ENCODE measurements around the gene BRI3BP. TPM values are rescaled to one million over a fixed set of nuclear protein-coding genes. Genes with fewer than 3 reads are reported as not detected.
"Not testable (repeated sequence)": the region's sequence is repeated elsewhere in the genome, so short reads cannot be mapped to it uniquely, and the experiment has no call there.

Gene BRI3BP
- polyA plus RNA-seq, 4 donors, result 10.0 to 11.5 (median 11.3) TPM

DNA sequence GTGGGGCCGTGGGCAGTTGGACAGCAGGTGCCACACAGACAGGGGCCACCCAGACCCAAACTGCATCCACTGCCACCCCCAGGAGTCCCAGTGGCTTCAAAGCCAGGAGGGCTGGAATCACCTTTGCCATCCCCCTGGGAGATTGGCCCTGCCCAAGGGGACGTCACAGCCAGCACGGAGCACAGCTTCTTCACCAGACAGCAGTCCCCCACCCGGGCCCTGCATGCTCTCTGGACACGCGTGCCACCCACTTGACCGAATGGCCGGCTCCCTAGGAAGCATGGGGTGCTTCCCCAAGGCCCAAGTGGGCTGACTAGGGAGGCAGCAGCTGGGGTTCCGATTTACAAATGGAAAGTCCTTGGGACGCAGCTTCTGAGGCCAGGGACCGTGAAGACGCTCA lies 21.8 kb upstream of the BRI3BP start:
- DNase-seq (ENCODE audit: low read depth in 4 of 4, low spot score in 3 of 4), result no peak

DNA sequence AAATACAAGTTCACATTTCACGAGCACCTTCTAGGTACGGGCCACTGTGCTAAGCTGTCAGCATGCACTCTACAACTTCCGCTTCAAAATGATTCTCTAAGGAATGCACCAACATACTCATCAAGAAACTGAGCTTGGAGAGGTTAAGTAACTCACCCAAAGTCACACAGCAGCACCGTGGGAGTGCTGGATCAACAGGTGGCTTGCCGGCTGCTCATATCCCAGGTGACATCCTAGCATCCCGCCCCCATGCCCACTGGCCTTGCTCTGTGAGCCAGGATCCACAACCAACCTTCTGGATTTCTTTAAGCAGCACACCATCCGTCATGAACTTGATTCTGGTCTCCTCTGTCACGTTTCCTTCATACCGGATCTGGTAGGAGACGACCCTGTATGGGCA lies 21.2 kb upstream of the BRI3BP start:
- DNase-seq (ENCODE audit: low read depth in 4 of 4, low spot score in 3 of 4), result no peak

- no peak for DNase-seq (ENCODE audit: low read depth in 4 of 4, low spot score in 3 of 4)
Observed at GRCh38 chr12:124975276-124975675, 18.2 kb upstream of the BRI3BP start.

- no peak for DNase-seq (ENCODE audit: low read depth in 4 of 4, low spot score in 3 of 4)
Observed at GRCh38 chr12:124976999-124977398, 16.4 kb upstream of the BRI3BP start.

DNA sequence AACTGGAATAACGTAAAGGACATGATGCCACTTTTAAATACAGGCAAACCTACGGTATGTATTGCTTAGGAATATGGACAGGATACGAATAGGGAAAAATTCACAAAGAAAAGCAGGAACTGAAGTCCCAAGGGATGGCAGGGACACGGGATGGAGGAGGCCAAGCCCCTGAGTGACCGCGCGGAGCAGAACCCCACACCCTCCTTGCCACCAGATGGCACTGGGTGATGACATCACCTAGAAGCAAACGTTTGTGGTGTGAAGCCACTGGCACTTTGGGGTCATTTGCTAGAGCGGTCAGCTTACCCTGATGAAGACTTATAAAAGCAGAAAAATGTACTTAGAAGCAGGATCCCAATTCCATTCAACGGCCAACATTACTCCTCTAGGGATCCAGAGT lies 13.9 kb upstream of the BRI3BP start:
- no peak for DNase-seq (ENCODE audit: low read depth in 4 of 4, low spot score in 3 of 4)

GRCh38 chr12:124980098-124980892 lies 13.2 kb upstream of the BRI3BP start:
- DNase-seq (ENCODE audit: low read depth in 4 of 4, low spot score in 3 of 4), result no peak

DNA sequence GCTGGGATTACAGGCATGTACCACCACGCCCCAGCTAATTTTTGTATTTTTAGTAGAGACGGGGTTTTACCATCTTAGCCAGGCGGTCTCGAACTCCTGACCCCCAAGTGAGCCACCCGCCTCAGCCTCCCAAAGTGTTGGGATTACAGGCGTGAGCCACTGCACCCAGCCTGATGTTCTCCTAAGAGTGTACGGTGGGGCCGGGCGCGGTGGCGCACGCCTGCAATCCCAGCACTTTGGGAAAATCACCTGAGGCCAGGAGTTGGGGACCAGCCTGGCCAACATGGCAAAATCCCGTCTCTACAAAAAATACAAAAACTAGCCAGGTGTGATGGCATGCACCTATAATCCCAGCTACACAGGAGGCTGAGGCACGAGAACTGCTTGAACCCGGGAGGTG lies 6.6 kb upstream of the BRI3BP start:
- DNase-seq (ENCODE audit: low read depth in 4 of 4, low spot score in 3 of 4), result not testable (repeated sequence)

DNA sequence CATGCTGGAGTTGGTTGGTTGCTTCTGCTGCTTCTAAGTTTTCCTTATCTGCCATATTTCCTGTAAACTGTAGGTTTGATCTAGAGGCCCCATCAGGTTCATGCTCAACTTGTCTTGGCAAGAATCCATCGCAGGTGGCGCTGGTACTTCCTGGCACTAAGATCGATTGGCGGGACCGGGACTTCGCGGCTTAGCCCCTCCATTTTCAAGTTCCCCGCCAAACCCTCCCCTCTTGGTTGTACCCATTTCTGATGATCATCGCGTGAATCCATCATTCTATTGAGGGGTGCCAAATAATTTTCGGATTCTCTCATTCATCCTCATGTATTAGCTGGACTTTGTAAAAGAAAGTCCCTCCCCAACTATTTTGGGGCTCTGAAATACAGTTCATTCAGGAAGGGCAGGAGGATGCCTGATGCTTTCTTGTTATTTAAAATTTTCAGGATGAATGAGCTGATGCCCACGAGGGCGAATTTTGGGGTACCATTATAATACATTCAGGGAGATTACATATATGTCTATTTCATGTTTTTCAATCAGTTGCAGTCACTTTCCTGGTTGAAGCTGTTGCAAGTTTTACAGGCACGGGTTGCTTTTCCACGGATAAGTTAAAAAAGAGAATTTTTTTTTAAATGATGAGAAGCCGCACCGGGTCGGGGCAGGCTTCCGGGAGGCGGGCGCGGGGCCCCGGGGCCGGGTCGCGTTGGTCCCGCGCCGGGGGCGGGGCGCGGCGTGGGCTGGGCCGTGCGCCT lies 395 bp upstream of the BRI3BP start:
- DNase-seq (ENCODE audit: low read depth in 4 of 4, low spot score in 3 of 4), result no peak

GRCh38 chr12:124994437-124994975 lies 1.1 kb downstream of the BRI3BP start:
- DNase-seq (ENCODE audit: low read depth in 4 of 4, low spot score in 3 of 4), result no peak

GRCh38 chr12:124995200-124995961 lies 1.9 kb downstream of the BRI3BP start:
- no peak for DNase-seq (ENCODE audit: low read depth in 4 of 4, low spot score in 3 of 4)

DNA sequence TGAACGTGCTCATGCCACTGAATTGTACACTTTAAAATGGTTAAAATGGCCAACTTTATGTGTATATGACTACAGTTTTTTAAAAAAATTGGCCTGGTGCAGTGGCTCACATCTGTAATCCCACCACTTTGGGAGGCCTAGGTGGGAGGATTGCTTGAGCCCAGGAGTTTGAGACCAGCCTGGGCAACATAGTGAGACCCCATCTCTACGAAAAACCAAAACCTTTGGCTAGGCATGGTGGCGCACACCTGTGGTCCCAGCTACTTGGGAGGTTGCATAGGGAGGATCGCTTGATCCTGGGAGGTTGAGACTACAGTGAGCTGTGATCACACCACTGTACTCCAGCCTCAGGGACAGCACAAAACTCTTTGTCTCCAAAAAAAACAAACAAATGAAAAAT lies 5.3 kb downstream of the BRI3BP start:
- no peak for DNase-seq (ENCODE audit: low read depth in 4 of 4, low spot score in 3 of 4)

GRCh38 chr12:125001636-125002035 lies 8.2 kb downstream of the BRI3BP start:
- no peak for DNase-seq (ENCODE audit: low read depth in 4 of 4, low spot score in 3 of 4)

- no peak for DNase-seq (ENCODE audit: low read depth in 4 of 4, low spot score in 3 of 4)
Observed at GRCh38 chr12:125003021-125003420, 9.6 kb downstream of the BRI3BP start.

DNA sequence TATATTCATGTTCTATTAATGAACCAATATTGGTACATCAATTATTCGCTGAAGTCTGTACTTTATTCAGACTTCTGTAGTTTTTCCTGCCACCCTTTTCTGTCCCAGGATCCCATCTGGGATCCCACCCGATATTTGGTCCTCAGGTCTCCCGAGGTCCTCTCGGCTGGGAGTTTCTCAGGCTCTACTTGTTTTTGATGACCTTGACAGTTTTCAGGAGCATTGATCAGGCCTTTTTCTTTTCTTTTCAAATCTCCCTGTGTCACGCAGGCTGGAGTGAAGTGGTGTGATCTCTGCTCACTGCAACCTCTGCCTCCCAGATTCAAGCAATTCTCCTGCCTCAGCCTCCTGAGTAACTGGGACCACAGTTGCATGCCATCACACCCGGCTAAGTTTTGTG lies 11.2 kb downstream of the BRI3BP start:
- DNase-seq (ENCODE audit: low read depth in 4 of 4, low spot score in 3 of 4), result no peak

DNA sequence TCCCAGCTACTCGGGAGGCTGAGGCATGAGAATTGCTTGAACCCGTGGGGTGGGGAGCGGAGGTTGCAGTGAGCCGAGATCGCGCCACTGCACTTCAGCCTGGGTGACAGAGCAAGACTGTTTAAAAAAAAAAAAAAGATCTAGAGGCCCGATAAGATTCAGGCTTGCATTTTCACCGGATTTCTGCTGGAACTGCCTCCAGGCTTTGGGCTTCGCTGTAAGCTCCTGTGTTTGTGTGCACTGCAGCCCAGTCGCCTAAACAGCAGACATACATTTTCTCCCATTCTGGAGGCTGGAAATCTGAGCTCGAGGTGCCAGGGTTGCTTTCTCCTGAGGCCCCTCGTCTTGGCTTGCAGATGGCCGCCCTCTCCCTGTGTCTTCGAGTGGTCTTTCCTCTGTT lies 12.2 kb downstream of the BRI3BP start:
- DNase-seq (ENCODE audit: low read depth in 4 of 4, low spot score in 3 of 4), result no peak

GRCh38 chr12:125006365-125006764 lies 12.9 kb downstream of the BRI3BP start:
- DNase-seq (ENCODE audit: low read depth in 4 of 4, low spot score in 3 of 4), result no peak

DNA sequence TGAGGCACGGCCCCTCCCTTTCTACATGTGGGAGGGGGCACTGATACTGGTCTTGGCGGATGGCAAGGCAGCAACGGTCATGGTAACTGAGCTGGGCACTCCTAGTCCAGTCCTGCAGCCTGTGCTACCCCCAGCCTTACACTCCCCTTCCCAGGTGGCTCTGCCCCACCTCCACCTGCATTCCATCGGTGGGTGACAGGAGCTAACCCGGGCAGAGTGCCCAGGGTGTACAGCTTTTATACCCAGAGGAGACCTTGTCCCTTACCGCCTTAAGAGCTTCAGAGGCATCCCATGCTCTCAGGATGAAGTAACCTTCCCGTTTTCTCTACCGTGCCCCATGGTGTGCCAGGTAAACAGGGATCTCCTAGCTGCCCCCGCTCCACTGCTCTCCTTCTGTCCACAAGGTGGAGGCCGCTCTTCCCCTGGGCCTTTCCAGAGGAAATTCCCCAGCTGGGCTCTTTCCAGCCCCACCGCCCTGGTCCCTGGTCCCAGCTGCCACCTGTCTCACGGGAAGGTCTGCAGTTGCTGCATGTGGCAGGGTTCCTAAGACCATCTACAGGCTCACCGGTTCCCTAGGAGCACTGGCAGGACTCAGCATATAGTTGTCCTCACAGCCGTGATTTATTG lies 20.5 kb downstream of the BRI3BP start:
- DNase-seq (ENCODE audit: low read depth in 4 of 4, low spot score in 3 of 4), result no peak

DNA sequence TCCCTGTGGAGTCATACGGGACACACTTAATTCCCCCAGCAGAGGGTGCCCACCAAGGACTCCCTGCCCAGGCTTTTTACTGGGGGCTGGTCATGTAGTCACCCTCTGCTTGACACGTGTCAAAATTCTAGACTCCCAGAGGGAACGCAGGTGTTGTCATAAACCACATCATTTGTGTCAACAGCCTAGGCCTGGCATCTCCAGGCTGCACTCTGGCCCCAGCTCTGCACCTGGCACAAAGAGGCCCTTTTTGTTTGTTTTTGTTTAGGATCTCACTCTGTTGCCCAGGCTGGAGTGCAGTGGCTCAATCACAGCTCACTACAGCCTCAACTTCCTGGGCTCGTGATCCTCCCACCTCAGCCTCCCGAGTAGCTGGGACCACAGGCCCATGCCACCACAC lies 21.1 kb downstream of the BRI3BP start:
- no peak for DNase-seq (ENCODE audit: low read depth in 4 of 4, low spot score in 3 of 4)

GRCh38 chr12:125015680-125016310 lies 22.4 kb downstream of the BRI3BP start:
- no peak for DNase-seq (ENCODE audit: low read depth in 4 of 4, low spot score in 3 of 4)

- DNase-seq (ENCODE audit: low read depth in 4 of 4, low spot score in 3 of 4), result no peak
Observed at GRCh38 chr12:125017801-125018200, 24.4 kb downstream of the BRI3BP start.

Measured in right renal pelvis (tissue), 4 donors.